Measurements from ENCODE around the gene CNDP2. TPM values are rescaled to one million over a fixed set of nuclear protein-coding genes. Genes with fewer than 3 reads are reported as not detected.

Gene CNDP2
- 50.2 and 165 TPM in 2 replicates for total RNA-seq

GRCh38 chr18:74495581-74496507, at the start of gene CNDP2:
TSS of gene CNDP2 (plus strand) at chr18:74496363. CDS start at chr18:74499974, 3,611 bp downstream.

GRCh38 chr18:74457043-74457724, 39.0 kb upstream of the CNDP2 start, which contains the start of gene DIPK1C:
TSS of gene DIPK1C (minus strand) at chr18:74457308. CDS start at chr18:74457259, 49 bp downstream.

GRCh38 chr18:74534150-74534969, 38.2 kb downstream of the CNDP2 start, which contains the start of gene CNDP1:
TSS of gene CNDP1 (plus strand) at chr18:74534500. CDS start at chr18:74534668, 168 bp downstream.

Other genes starting within 250 kb of the CNDP2 start
- gene CYB5A, start 204.4 kb upstream of the CNDP2 start, total RNA-seq = 35.5 and 92.3 TPM in 2 replicates
- not detected in 2 replicates for gene C18orf63, start 180.5 kb upstream of the CNDP2 start, total RNA-seq
- gene DIPK1C, start 39.1 kb upstream of the CNDP2 start, total RNA-seq = not detected in 2 replicates
- gene CNDP1, start 38.1 kb downstream of the CNDP2 start, total RNA-seq = not detected in 2 replicates
- 9.9 and 28.8 TPM in 2 replicates for gene ZNF407, start 101.5 kb downstream of the CNDP2 start, total RNA-seq